HL-60 (cell line): ENCODE measurements around the gene FAM174C.

Source experiments
- CTCF ChIP-seq: IDR thresholded peaks from one replicate; pipeline ENCODE4 v1.5.1; 2011; ENCODE audit warnings: low read length, control low read depth, inconsistent platforms; ENCODE audit not compliant: insufficient read depth
- GABPA ChIP-seq: IDR thresholded peaks from 2 replicates; pipeline ENCODE4 v1.6.1; 2012; ENCODE audit warnings: low read depth
- TF ChIP-seq, protein P1 (sequence below): IDR thresholded peaks from 2 replicates; pipeline ENCODE4 v1.6.1; 2012; ENCODE audit warnings: low read depth; ENCODE audit not compliant: insufficient replicate concordance

DNA sequence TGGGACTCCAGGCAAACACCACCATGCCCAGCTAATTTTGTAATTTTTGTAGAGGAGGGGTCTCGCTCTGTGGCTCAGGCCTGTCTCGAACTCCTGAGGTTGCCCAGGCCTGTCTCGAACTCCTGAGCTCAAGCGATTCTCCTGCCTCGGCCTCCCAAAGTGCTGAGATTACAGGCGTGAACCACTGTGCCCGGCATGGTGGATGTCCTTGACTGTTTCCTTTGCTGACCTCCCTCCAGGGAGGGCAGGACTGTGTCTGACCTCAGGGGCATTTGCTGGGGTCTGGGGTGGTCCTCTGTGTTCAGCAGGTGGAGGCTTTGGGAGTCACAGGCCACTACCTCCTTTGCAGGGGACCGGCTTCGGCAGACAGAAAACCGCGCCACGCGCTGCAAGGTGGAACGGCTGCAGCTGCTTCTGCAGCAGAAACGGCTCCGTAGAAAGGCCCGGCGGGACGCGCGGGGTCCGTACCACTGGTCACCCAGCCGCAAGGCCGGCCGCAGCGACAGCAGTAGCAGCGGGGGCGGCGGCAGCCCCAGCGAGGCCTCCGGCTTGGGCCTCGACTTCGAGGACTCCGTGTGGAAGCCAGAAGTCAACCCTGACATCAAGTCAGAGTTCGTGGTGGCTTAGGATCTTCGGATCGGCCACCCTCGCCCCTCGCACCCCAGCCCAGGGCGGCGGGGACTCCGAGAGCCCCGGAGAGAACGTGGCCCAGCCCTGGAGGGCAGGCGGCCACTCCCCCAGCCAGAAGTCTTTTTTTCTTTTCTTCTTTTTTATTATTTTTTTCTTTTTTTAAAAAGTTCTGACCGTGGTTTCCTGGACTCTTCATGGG is 18.5 kb upstream of the FAM174C start:
- TF ChIP-seq CTCF (no peak), GABPA (no peak)
- TF ChIP-seq, protein P1, sequence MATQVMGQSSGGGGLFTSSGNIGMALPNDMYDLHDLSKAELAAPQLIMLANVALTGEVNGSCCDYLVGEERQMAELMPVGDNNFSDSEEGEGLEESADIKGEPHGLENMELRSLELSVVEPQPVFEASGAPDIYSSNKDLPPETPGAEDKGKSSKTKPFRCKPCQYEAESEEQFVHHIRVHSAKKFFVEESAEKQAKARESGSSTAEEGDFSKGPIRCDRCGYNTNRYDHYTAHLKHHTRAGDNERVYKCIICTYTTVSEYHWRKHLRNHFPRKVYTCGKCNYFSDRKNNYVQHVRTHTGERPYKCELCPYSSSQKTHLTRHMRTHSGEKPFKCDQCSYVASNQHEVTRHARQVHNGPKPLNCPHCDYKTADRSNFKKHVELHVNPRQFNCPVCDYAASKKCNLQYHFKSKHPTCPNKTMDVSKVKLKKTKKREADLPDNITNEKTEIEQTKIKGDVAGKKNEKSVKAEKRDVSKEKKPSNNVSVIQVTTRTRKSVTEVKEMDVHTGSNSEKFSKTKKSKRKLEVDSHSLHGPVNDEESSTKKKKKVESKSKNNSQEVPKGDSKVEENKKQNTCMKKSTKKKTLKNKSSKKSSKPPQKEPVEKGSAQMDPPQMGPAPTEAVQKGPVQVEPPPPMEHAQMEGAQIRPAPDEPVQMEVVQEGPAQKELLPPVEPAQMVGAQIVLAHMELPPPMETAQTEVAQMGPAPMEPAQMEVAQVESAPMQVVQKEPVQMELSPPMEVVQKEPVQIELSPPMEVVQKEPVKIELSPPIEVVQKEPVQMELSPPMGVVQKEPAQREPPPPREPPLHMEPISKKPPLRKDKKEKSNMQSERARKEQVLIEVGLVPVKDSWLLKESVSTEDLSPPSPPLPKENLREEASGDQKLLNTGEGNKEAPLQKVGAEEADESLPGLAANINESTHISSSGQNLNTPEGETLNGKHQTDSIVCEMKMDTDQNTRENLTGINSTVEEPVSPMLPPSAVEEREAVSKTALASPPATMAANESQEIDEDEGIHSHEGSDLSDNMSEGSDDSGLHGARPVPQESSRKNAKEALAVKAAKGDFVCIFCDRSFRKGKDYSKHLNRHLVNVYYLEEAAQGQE: no peak
